GM19099 (cell line): ENCODE measurements around the gene ULBP2.

Source experiments
- POLR2A ChIP-seq: IDR thresholded peaks from 3 replicates; pipeline ENCODE4 v1.6.1; 2011; ENCODE audit warnings: low read depth; ENCODE audit not compliant: insufficient read length; ENCODE audit errors: extremely low read depth

Gene ULBP2

DNA sequence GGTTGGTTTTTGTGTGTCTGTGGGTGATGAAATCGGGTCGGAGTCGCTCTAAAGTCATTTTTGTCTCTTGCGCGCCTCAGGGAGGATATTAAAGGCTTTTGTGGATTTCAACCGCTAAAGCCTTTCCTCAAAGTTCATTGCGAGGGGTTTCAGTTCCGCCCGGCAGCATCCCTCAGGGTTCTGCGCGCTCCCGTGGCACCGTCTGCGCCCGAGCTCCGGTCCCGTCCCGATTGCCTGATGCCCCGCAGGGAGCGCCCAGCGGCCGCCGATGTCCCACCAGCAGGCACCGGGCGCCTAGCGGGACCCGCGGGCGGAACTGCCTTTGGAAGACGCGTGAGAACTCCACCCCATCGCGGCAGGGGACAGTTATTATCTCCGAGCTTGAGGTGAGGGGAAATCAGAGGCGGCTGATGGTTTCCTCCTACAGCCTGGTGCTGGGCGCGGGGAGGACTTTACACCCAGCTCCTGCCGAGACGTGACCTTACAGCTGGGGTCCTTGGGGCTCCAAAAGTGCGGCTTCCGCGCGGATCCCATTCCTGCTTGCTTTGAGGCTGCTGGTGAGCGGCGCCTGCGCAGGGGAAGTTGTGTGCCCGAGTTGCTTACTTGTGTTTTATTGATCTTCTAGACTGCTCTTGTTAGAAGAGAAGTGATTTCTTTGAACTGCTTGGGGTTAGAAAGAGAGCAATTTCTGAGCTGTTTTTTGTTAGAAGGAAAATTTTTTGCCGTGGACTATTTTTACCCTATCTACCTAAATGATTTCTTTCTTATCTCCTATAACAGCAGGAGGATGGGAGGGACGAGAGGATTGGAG lies 49.1 kb downstream of the ULBP2 start:
- no peak for TF ChIP-seq POLR2A

DNA sequence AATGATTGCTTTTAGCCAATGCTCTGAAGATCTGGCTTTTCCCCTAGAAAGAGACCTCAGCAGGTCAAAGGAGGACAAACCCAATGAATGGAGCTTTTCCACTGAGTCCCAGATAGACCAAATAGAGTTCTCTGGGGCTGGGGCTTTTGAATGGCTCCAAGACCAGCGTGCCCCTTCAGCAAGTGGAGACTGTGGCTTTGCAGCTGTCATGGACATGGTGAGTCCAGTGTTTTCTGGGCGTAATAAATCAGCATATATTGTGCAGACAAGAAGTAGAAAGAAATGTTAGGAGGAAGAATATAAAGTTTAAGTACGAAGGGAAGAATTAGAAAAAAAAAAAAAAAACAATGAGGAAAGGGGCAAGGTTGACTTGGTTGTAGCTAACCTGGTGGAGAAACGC lies 50.0 kb downstream of the ULBP2 start:
- no peak for TF ChIP-seq POLR2A

DNA sequence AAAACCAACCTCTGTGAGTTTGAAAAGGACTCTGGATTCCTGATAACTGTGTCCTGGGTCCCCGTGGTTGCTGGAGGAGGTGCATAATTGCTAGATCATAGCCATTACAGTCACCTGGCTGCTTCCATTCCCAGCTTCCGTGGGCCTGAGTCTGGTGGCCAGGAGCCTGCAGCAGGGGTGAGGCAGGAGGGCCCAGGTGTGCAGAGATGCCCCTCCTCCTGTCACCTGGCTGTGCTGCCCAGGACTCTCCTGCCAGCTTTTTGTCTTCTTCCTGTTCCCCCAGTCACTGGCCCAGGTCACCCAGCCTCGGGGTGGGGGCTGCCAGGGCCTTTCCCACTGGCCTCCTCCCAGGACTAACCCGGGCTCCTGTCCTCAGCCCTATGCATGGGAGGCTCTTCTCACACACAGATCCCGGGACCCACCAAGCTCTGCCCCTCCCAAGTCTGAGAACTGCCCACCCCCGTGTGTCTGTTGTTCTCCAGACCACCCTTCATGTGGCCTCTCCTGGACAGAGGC lies 53.5 kb downstream of the ULBP2 start:
- no peak for TF ChIP-seq POLR2A

DNA sequence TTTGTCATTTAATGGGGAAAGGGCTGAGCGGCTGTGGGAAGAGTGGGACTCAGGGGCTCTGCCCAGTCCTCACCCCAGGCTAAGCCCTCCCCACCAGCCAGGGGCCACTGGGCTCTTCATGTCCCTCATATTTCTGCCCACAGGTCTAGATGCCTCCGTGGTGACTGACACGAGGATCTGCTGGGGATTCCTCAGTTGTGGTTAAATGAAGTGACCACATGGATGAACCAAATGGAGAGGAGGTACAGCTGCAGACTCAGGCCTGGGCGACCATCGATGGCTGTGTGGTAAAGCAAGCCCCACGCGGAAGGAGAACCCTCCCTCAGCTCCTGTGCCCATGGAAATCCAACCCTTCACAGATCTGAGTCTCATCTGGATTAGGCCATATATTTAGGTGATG lies 54.2 kb downstream of the ULBP2 start:
- no peak for TF ChIP-seq POLR2A
